H1 (cell line): ENCODE results near the gene RNU6-1. TPM values are rescaled to one million over a fixed set of nuclear protein-coding genes. Genes with fewer than 3 reads are reported as not detected.

Source experiments
- CTCF ChIA-PET: fragments of 300-600 bp; sonication (Branson Sonifier 250); formaldehyde crosslinking; loops from one replicate; lab custom pipeline; 2021; ENCODE audit not compliant: partially characterized antibody; lab: Charles Lee
- POLR2A ChIA-PET: fragments of 300-600 bp; sonication (Branson Sonifier 250); formaldehyde crosslinking; loops from one replicate; lab custom pipeline; 2021; ENCODE audit warnings: inconsistent platforms; ENCODE audit not compliant: partially characterized antibody; lab: Charles Lee
- DNase-seq, 2 experiments: peaks; one replicate each; pipeline versions ENCODE4 v3.0.0 to v3.0.0-alpha.2; 2010 to 2022; ENCODE audit warnings: low spot score in 2 of 2, low read depth in 1 of 2, mixed read lengths in 1 of 2
- FAIRE-seq: peaks from 2 replicates; lab custom pipeline; 2011; peaks lifted over from hg19 to GRCh38; lab: Jason Lieb, UNC
- H2AFZ ChIP-seq: 2 replicates; pipeline ENCODE4 v1.8.1; 2012; ENCODE audit warnings: low read length, inconsistent platforms
- H2AK5ac ChIP-seq: 2 replicates; pipeline ENCODE4 v1.6.1; 2013; ENCODE audit warnings: low read depth, low read length
- H2BK120ac ChIP-seq: replicated peaks from 2 replicates; pipeline ENCODE3; 2013; ENCODE audit warnings: low read depth, low read length, inconsistent platforms
- H2BK12ac ChIP-seq: 2 replicates; pipeline ENCODE4 v1.6.1; 2013; ENCODE audit warnings: low read depth, low read length
- H2BK15ac ChIP-seq: 2 replicates; pipeline ENCODE4 v1.6.1; 2013; ENCODE audit warnings: low read length
- H2BK20ac ChIP-seq: 2 replicates; pipeline ENCODE4 v1.6.1; 2013; ENCODE audit warnings: low read length
- H2BK5ac ChIP-seq: 2 replicates; pipeline ENCODE4 v1.6.1; 2013; ENCODE audit warnings: low read depth, low read length
- H3K14ac ChIP-seq: 2 replicates; pipeline ENCODE4 v1.6.1; 2013; ENCODE audit warnings: inconsistent platforms; ENCODE audit not compliant: insufficient read length
- H3K18ac ChIP-seq: 2 replicates; pipeline ENCODE4 v1.6.1; 2013; ENCODE audit warnings: low read length; ENCODE audit errors: extremely low read depth
- H3K23ac ChIP-seq: 2 replicates; pipeline ENCODE4 v1.6.1; 2013; ENCODE audit warnings: inconsistent platforms; ENCODE audit not compliant: insufficient read length
- H3K23me2 ChIP-seq: 2 replicates; pipeline ENCODE4 v1.6.1; 2013; ENCODE audit warnings: low read depth, low read length
- H3K27ac ChIP-seq: 2 replicates; pipeline ENCODE4 v1.6.1; 2011; ENCODE audit warnings: low read depth, low read length, inconsistent platforms
- H3K27me3 ChIP-seq, 4 experiments: replicated peaks in 1 of 4; 1 replicate in 1 of 4; 2 replicates in 3 of 4; pipeline versions ENCODE4 v1.6.1 to v1.8.1; 2011 to 2013; ENCODE audit warnings: low read length in 3 of 4, mild to moderate bottlenecking in 3 of 4, inconsistent platforms in 2 of 4, mixed read lengths in 2 of 4, moderate library complexity in 1 of 4; ENCODE audit not compliant: control insufficient read depth in 3 of 4, insufficient read depth in 3 of 4; ENCODE audit errors: extremely low read depth in 1 of 4
- H3K36me3 ChIP-seq, 4 experiments: 2 replicates each; pipeline versions ENCODE4 v1.6.1 to v1.8.1; 2011 to 2013; ENCODE audit warnings: mild to moderate bottlenecking in 4 of 4, low read length in 3 of 4, moderate library complexity in 2 of 4, control low read depth in 1 of 4, inconsistent platforms in 1 of 4; ENCODE audit not compliant: insufficient read depth in 4 of 4, control insufficient read depth in 2 of 4
- H3K4ac ChIP-seq: replicated peaks from 2 replicates; pipeline ENCODE3; 2013; ENCODE audit warnings: low read length, low read depth, mixed read lengths, inconsistent platforms; ENCODE audit not compliant: insufficient read length
- H3K4me1 ChIP-seq, 4 experiments: replicated peaks in 1 of 4; 1 replicate in 1 of 4; 2 replicates in 3 of 4; pipeline versions ENCODE4 v1.6.1 to v1.8.1; 2011 to 2013; ENCODE audit warnings: low read length in 3 of 4, inconsistent platforms in 2 of 4, mixed read lengths in 1 of 4; ENCODE audit not compliant: insufficient read depth in 4 of 4, control insufficient read depth in 3 of 4
- H3K4me2 ChIP-seq, 2 experiments: 2 replicates each; pipeline versions ENCODE4 v1.6.1 to v1.8.1; 2011 to 2013; ENCODE audit warnings: low read depth in 2 of 2, low read length in 2 of 2, control low read depth in 1 of 2, inconsistent platforms in 1 of 2, mild to moderate bottlenecking in 1 of 2; ENCODE audit not compliant: insufficient read depth in 1 of 2
- H3K4me3 ChIP-seq, 4 experiments: fragments of 200-600, 300-600 bp in 1 of 4; sonication (generic), shearing (Covaris generic), sonication (Bioruptor Twin) in 1 of 4; 2 replicates each; pipeline versions ENCODE4 v1.5.1 to v1.8.1; 2011 to 2016; ENCODE audit warnings: low read length in 4 of 4, low read depth in 3 of 4, control low read depth in 2 of 4, inconsistent platforms in 2 of 4, mild to moderate bottlenecking in 2 of 4, mixed read lengths in 1 of 4, moderate library complexity in 1 of 4; ENCODE audit not compliant: insufficient read depth in 2 of 4; ENCODE audit errors: extremely low read depth in 1 of 4
- H3K56ac ChIP-seq: replicated peaks from 2 replicates; pipeline ENCODE3; 2013; ENCODE audit warnings: low read depth, mild to moderate bottlenecking, mixed read lengths, low read length, inconsistent platforms; ENCODE audit not compliant: insufficient read length
- H3K79me1 ChIP-seq: 2 replicates; pipeline ENCODE4 v1.6.1; 2013; ENCODE audit warnings: low read depth, low read length, control low read depth
- H3K79me2 ChIP-seq, 2 experiments: 2 replicates each; pipeline versions ENCODE4 v1.6.1 to v1.8.1; 2012 to 2013; ENCODE audit warnings: low read length in 2 of 2, mild to moderate bottlenecking in 2 of 2, inconsistent platforms in 1 of 2; ENCODE audit not compliant: insufficient read depth in 2 of 2, control insufficient read depth in 1 of 2
- H3K9ac ChIP-seq, 4 experiments: replicated peaks in 1 of 4; 1 replicate in 1 of 4; 2 replicates in 3 of 4; pipeline versions ENCODE4 v1.6.1 to v1.8.1; 2011 to 2013; ENCODE audit warnings: low read depth in 3 of 4, low read length in 3 of 4, control low read depth in 2 of 4, mild to moderate bottlenecking in 2 of 4, moderate library complexity in 2 of 4, inconsistent platforms in 1 of 4; ENCODE audit errors: extremely low read depth in 1 of 4
- H3K9me3 ChIP-seq, 2 experiments: 2 replicates each; pipeline versions ENCODE4 v1.6.1 to v1.8.1; 2012 to 2013; ENCODE audit warnings: mild to moderate bottlenecking in 2 of 2, moderate library complexity in 2 of 2, control low read depth in 1 of 2, inconsistent platforms in 1 of 2, low read depth in 1 of 2, low read length in 1 of 2, mixed read lengths in 1 of 2; ENCODE audit not compliant: insufficient read depth in 2 of 2
- H4K20me1 ChIP-seq, 2 experiments: replicated peaks in 1 of 2; 2 replicates each; pipeline versions ENCODE3 to v1.8.1; 2011 to 2013; ENCODE audit warnings: inconsistent platforms in 2 of 2, low read length in 2 of 2, mild to moderate bottlenecking in 1 of 2; ENCODE audit not compliant: insufficient read depth in 2 of 2, control insufficient read depth in 1 of 2
- H4K5ac ChIP-seq: 2 replicates; pipeline ENCODE4 v1.6.1; 2013; ENCODE audit warnings: low read length, low read depth, mixed read lengths, inconsistent platforms; ENCODE audit not compliant: insufficient read length
- H4K8ac ChIP-seq: 2 replicates; pipeline ENCODE4 v1.8.0; 2013; ENCODE audit warnings: mild to moderate bottlenecking, moderate library complexity, low read length, inconsistent platforms; ENCODE audit not compliant: insufficient read depth; ENCODE audit errors: extremely low read depth
- H4K91ac ChIP-seq: replicated peaks from 2 replicates; pipeline ENCODE3; 2013; ENCODE audit warnings: low read length, mixed read lengths, inconsistent platforms; ENCODE audit not compliant: insufficient read length
- SP2 ChIP-seq: IDR thresholded peaks from 2 replicates; pipeline ENCODE4 v1.6.1; 2012; ENCODE audit warnings: mild to moderate bottlenecking, low read length, inconsistent platforms
- WGBS, 2 experiments: shearing (Covaris generic) in 1 of 2; methylation state at CpG; one replicate each; pipeline versions ENCODE4 v1.1.6 to v1.1.7; 2013 to 2015; ENCODE audit warnings: low lambda C conversion rate in 2 of 2, mixed read lengths in 2 of 2, inconsistent platforms in 1 of 2, low coverage in 1 of 2, missing lambda C conversion rate in 1 of 2; ENCODE audit not compliant: insufficient replicate concordance in 2 of 2, insufficient coverage in 1 of 2, insufficient read length in 1 of 2; ENCODE audit errors: extremely low coverage in 1 of 2, missing lambda C conversion rate in 1 of 2; 5-methylcytosine and 5-hydroxymethylcytosine counted together
- polyA plus RNA-seq, 7 experiments: library from polyadenylated mRNA; depleted of rRNA in 3 of 7; stranded (reverse) in 5 of 7; unstranded in 2 of 7; fragments of >200 nt in 5 of 7; fragments of 200-250 nt in 2 of 7; gene quantifications; 1 replicate in 5 of 7; 2 replicates in 1 of 7; 4 replicates in 1 of 7; pipeline versions ENCODE4 v1.2.1 to v1.2.3, GENCODE V29; 2011 to 2013; ENCODE audit warnings: missing spikeins in 2 of 7, mixed read lengths in 2 of 7
- total RNA-seq: library from RNA; stranded (reverse); fragmentation: NEBNext Ultra II Directional; extraction: Animal tissue kit (Norgen Biotek cat#: 25700); gene quantifications from 2 replicates; pipeline ENCODE4 v1.2.1, GENCODE V29; 2021

RNU6-1 gene
- total and polyA plus RNA-seq, 2 of the 8 experiments (the other 6 are each of a cell fraction or from before 2014, with no cell fraction given): not detected

GRCh38 chr15:67794832-67795574 is 44.8 kb downstream of the RNU6-1 start:
- Histone ChIP-seq H3K4me1 (peaks cover 3 to 18% (median 10%) of the 10 kb centered on the region in 4 experiments; a peak in 5 of 7 replicates), H3K79me2 (no peaks in the 10 kb centered on the region), H4K5ac (no peak overlapping the region), H4K20me1 (no peaks in the 10 kb centered on the region), H4K8ac (no peak overlapping the region), H3K36me3 (0 out of 8 replicates have a peak, but pooled peaks cover 0 to 6% (median 0%) of the 10 kb centered on the region in 4 experiments), H3K4me2 (no peak overlapping the region), H2BK15ac (no peak overlapping the region), H2AK5ac (no peak overlapping the region), H3K9ac (no peak overlapping the region), H3K14ac (no peak overlapping the region), H3K4me3 (no peak overlapping the region), H4K91ac (no peak overlapping the region), H2BK120ac (no peak overlapping the region), H3K27me3 (no peaks in the 10 kb centered on the region), H2BK20ac (no peak overlapping the region), H3K79me1 (no peaks in the 10 kb centered on the region), H3K27ac (no peak overlapping the region), H2BK5ac (no peak overlapping the region), H3K18ac (no peak overlapping the region), H3K4ac (no peak overlapping the region), H3K23me2 (no peaks in the 10 kb centered on the region), H3K56ac (no peak overlapping the region), H2BK12ac (no peak overlapping the region), H3K9me3 (peaks cover 0 to 4% of the 10 kb centered on the region in 2 experiments; a peak in 1 of 4 replicates), H2AFZ (no peak overlapping the region), H3K23ac (no peak overlapping the region)
- TF ChIP-seq SP2: no peak
- FAIRE-seq (no peak), DNase-seq (no peak)
- ChIA-PET CTCF (interaction anchor here (1.4 kb wide), 1 partner anchor 16 kb away, joined by 6 read pairs; no protein-coding TSS in a partner anchor), POLR2A (no interaction called here)
- WGBS, 2 experiments: 83% methylated on average over 4 of the region's 4 CpGs; no CpG with 5 or more reads in 1 of the 2 experiments
